Activated T-cell treated with anti-CD3 and anti-CD28 coated beads, Interleukin-2, amount 50 U/mL, for 48 hours (primary cell): ENCODE results near the gene SLC34A3.

Source experiments
- DNase-seq, 2 experiments: peaks; one replicate each; pipeline ENCODE4 v3.0.0-alpha.2; 2020

Gene SLC34A3

DNA sequence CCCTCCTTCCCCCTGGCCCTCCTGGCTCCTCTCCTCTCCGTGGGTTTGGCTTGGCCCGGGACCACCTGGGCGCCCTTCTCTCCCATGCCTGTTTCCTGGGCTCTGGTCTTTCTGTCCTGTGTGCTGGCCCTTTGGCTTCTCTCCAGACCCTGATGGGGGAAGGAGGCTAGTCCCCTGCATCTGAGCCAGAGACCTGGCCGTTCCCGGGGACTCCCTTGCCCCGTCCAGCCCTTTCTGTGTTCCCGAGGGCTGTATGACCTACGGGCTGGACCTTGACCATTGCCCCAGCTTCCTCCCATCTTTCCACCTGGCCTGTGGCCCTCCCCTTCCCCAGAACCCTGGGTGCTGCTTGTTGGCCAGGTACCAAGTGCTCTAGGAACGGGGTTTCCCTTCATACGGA lies 32.8 kb downstream of the SLC34A3 start:
- DNase-seq, result no peak

DNA sequence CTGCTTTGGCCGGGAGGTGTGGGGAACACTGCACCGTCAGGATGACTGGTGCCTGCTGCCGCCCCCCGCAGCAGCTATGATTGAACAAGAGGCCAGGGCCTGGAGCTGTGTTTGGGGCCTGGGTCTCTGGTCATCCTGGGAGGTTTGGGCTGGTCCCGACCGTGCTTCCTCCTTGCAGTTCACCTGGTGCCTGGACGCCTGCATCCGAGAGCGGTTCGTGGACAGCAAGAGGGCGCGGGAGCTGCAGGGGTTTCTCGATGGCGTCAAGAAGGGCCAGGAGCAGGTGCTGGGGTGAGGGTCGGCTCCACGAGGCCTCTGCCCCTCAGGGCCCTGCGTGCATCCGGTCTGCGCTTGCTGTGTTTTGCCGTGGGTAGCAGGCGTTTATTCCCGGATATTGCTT lies 33.4 kb downstream of the SLC34A3 start:
- no peak for DNase-seq

DNA sequence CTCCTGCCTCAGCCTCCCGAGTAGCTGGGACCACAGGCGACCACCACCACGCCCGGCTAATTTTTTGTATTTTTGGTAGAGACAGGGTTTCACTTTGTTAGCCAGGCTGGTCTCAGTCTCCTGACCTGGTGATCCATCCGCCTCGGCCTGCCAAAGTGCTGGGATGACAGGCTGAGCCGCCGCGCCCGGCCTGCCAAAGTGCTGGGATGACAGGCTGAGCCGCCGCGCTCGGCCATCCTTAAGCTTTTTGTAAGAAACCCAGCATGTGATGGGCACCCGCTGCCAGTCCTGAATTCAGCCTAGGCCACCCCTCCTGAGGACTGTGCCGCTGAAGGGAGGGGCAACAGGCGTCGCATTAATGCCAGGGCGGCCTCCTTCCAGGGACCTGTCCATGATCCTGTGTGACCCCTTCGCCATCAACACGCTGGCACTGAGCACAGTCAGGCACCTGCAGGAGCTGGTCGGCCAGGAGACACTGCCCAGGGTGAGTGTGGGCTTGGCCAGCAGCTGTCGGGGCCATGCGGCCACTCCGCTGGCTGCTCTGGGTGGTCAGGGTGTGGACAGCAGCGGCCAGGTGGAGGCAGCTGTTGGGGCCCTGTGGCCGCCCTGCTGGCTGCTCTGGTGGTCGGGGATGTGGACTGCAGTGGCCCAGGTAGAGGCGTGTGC lies 34.9 kb downstream of the SLC34A3 start:
- no peak for DNase-seq

DNA sequence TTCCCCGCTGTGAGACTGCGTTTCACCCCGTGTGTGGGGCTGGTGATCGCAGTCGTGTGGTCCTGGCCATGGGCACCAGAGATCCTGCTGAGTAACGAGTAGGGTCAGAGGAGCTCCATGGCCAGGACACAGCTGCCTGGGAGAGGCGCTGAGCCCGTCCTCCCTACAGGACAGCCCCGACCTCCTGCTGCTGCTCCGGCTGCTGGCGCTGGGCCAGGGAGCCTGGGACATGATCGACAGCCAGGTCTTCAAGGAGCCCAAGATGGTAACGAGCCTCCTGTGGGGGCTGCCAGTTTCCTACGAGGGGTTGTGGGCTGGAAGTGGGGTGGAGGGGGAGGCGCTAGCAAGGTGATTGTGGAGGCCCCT lies 35.4 kb downstream of the SLC34A3 start:
- no peak for DNase-seq

DNA sequence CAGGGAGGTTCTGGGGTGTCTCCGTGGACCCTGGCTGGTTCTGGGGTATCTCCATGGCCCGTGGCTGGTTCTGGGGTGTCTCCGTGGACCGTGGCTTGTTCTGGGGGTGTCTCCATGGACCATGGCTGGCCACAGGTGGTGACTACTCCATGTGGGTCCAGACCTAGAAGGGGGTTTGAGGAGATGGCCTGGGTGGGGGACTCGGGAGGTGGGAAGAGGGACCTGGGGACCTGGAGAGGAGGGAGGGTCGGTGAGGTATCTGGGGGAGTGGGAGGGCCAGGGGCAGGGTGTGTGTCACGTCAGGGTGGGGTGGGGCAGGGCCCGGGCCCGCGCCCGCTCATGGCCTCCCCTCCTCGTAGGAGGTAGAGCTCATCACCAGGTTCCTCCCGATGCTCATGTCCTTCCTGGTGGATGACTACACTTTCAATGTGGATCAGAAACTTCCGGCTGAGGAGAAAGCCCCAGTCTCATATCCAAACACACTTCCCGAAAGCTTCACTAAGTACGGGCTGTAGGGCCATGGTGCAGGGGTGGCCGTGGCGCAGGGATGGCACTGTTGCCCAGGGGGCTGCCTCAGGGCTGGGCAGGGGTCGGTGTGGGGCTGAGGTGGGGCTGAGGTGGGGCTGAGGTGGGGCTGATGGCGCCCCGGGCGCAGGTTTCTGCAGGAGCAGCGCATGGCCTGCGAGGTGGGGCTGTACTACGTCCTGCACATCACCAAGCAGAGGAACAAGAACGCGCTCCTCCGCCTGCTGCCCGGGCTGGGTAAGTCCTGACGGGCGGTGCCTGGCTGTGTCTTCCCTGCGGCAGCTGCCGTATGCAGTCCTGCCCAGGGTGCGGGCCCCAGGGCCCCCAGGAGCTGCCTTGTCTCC lies 36.1 kb downstream of the SLC34A3 start:
- no peak for DNase-seq

DNA sequence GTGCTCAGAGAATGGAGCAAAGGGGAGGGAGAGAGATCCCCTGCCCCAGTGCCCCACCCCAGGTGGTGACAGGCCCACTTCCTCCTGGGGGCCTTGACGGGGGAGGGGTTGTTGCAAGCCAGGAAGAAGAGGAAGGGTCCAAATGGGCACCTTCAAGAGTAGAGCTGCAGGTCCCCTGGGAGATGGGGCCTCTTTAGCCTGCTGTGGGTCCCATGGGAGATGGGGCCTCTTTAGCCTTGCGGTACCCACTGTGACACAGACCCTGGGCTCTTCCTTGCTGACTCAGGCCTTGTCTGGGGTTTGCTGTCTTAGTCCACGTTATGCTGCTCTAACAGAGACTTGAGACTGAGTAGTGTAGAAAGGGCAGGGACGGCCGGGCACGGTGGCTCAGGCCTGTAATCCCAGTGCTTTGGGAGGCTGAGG lies 37.2 kb downstream of the SLC34A3 start:
- no peak for DNase-seq

DNA sequence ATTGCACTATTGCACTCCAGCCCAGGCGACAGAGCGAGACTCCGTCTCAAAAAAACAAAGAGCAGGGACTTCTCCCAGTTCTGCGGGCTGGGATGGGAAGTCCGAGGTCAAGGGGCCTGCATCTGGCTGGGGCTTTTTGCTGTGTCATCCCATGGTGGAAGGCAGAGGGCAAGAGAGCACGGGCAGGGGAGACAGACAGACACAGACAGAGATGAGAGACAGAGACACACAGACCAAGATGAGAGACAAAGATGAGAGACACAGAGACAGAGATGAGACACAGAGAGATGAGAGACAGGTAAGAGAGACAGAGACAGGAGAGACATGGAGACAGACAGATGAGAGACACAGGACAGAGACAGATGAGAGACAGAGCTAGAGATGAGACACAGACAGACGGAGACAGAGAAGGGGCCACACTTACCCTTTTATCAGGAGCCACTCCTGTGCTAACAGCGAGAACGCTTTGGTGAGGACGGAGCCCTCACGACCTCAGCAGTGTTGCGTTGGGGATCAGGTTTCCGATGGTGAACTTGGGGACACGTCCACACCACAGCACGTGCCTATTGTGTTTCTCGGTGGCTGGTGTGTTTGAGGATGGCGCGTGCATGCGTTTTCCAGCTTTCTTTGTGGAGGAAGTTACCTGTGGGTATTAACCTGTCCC lies 38.0 kb downstream of the SLC34A3 start:
- no peak for DNase-seq

DNA sequence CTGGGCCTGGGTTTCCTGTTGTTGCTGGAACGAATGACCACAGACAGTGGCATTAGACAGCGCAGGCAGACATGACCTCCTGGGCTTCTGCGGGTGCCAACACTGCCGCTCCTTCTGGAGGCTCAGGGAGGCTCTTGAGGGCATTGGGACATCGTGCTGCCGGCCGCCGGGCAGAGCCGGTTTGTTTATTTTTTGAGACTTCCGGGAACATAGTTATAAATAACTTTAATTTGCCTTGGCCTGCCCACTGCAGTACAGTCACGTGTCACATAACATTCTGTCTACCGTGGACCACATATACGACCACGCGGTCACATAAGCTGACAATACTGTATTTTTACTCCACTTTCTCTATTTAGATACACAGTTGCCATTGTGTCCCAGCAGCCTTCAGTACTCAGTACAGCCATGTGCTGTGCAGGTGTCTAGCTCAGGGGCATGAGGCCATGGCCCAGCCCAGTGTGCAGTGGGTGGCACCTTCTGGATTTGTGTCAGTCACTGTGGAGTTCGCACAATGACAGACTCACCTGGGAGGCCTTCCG lies 38.6 kb downstream of the SLC34A3 start:
- no peak for DNase-seq

DNA sequence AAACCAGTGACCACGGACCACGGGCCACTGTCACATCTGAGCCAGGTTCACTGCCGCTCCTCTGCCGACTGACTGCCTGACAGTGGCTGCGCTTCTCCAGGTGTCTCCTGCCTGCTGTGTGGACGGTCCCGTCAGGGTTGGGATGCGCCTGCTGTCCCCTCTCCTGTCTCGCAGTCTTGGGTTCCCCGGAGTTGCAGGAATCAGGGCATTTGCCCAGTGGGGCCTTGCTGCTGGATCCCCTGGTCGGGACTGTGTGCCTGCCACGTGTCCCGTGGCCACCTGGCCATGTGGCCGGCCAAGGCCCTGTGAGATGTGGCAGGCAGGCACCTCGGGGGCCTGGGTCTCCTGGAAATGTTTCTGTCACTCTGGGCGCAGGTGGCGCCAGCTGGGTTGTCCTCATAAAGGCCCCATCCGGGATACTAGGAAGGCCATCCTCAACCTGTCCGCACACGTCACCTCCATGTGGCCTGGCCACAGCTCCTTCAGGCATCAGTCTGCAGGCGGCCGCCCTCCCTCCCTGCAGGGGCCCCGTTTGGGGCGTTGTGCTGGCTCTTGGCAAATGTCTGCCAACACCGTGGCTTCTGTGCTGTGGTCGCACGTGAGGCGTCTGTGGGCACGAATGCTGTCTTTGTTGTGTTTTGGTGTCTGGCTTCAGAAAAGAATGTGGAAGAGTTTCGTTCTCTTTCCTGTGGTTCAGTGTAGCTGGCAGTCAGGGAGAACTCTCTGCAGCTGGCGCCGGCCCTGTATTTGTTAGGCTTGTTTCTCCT lies 40.4 kb downstream of the SLC34A3 start:
- peak in 1 of 2 experiments; percentile 47 for DNase-seq

DNA sequence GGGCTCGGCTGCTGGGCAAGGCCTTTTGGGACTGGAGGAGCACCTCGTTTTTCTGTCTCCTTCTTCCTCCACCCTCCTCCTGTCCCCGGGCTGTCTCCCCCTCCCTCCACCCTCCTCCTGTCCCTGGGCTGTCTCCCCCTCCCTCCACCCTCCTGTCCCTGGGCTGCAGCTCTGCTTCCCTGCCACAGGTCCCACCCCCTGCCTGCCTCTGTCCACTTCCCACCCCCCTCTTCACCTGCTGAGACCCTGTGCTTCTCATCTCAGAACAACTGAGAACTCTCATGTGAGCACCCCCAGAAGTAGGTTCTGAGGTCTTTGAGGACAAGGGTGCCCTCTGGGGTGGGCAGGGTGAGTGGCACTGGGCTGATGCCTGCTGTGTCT lies 41.0 kb downstream of the SLC34A3 start:
- no peak for DNase-seq

DNA sequence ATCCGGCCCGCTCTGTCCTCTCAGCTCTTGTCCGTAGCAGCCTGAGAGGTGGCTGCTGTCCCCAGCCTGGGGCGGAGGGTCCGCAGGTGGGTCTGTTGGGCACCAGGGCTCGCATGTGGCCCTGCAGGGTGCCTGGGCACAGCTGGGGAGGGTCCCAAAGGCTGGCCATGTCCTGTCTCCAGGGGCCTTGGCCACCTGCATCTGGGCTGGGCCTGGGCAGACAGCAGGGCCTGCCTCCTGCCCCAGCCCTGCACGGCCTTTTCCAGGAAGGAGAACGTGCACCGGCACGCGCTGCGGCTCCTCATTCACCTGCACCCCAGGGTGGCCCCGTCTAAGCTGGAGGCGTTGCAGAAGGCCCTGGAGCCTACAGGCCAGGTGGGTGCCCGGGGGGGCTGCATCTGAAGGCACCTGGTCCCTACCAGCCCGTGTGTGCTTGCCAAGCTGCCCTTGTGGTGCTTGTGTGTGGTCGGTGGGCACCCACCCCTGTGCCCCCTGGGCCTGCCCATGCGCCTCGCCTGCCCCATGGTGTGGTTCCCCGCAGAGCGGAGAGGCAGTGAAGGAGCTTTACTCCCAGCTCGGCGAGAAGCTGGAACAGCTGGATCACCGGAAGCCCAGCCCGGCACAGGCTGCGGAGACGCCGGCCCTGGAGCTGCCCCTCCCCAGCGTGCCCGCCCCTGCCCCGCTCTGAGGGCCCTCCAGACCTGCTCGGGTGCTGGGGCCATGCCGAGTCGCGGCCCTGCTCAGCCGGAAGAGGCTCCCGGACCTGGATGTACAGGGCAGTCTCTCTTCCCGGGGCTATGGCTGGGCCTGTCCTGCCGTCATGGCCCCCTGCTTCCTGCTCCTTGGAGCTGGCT lies 41.8 kb downstream of the SLC34A3 start:
- DNase-seq, result no peak

DNA sequence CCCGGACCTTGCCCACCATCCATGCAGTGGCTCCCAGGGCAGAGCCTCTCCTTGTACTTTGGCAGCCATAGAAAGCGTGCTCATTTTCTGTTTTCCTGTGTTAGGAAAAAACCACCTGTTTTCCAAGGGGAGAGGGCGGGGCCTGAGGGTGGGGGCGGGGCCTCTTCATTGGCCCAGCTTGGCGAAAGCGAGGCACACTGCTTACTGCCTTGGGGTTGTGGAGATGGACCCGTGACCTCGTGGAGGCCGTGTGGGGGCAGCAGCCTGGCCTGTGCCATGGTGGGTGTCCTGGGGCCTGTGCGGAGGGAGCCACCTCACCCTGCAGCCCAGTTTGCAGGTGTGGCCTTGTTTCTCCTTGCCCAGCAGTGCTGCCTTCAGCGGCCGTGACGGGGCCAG lies 42.4 kb downstream of the SLC34A3 start:
- no peak for DNase-seq

DNA sequence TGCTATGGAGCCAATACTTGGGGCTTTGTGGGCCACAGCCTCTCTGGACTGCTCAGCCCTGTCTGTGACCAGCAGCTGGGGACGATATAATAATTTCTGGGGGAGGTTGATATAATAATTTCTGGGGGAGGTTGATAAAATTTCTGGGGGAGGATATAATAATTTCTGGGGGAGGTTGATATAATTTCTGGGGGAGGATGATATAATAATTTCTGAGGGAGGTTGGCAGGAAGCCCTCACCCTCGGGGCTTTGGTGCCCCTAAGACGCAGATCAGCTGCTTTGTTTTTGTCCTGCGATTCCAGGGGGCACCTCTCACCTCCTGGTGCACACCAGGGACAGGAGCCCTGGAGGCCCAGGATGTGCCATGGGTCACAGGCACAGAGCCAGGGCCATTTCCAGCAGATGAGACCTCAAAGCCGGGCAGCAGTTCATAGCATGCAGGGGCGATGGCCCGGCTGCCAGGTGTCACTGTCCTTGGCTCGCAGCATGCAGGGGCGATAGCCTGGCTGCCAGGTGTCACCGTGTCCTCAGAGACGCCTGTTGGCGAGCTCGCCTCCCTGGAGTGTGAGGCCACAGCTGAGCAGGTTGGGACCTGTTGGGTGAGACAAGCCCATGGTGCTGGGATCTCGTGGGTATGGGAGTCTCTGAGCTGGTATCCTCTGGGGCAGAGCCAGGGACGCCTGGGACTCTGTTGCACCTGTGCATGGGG lies 43.1 kb downstream of the SLC34A3 start:
- no peak for DNase-seq

DNA sequence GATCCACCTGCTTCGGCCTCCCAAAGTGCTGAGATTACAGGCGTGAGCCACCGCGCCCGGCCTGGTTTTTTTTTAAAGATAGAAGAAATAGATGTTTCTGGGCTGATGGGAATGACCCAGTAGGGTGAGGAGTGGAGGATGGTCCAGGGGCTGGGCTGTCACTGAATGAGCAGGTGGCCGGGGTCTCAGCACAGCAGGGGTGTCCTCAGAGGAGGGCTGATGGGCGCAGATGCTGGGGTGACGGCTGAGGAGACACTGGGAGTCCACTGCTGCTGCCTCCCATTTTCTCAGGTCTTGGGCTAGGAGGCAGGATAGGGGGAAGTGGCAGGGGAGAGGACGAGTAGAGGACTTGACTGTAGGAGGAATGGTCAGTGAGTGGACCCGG lies 44.5 kb downstream of the SLC34A3 start:
- DNase-seq, result no peak

DNA sequence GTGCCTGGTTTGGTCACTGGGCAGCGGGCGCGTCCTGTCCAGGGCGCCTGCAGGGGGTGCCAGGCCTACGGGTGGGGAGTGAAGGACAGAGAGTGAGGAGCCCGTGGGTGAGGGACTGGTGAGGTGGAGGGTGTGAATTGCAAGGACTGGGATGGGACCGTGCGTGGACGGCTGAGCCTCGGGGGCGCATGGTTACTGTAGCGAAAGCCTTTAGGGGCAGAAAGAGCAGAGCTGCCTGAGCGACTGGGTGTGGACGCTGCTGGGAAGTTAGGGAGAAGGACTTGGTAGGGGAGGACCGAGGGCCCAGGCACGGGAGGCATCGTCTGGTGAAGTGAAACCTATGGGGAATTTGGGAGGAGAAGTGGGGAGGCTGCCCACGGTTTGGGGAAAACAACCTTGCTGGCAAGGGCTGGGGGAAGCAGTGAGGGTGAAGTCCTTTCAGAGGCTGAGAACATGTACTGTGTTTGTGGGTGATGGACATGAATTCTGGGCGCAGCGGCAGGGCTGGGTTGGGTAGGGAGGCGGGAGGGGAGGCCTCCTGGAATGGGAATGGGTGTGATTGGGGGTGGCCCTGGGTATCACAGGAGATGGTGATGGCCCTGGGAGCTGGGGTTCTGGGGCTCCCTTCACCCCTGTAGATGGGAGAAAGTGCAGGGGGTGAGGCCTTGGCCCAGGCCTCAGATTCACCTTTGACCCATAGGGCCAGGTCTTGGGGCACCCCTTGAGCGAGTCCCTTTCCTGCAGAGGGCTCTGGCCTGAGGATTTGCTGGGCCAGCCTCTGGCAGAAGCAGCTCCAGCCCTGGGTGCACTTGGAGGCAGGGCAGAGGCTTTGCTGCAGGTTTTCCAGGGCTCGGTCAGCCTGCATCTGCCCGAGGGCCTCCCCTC lies 45.1 kb downstream of the SLC34A3 start:
- DNase-seq, result peak in 1 of 2 experiments; percentile 26

DNA sequence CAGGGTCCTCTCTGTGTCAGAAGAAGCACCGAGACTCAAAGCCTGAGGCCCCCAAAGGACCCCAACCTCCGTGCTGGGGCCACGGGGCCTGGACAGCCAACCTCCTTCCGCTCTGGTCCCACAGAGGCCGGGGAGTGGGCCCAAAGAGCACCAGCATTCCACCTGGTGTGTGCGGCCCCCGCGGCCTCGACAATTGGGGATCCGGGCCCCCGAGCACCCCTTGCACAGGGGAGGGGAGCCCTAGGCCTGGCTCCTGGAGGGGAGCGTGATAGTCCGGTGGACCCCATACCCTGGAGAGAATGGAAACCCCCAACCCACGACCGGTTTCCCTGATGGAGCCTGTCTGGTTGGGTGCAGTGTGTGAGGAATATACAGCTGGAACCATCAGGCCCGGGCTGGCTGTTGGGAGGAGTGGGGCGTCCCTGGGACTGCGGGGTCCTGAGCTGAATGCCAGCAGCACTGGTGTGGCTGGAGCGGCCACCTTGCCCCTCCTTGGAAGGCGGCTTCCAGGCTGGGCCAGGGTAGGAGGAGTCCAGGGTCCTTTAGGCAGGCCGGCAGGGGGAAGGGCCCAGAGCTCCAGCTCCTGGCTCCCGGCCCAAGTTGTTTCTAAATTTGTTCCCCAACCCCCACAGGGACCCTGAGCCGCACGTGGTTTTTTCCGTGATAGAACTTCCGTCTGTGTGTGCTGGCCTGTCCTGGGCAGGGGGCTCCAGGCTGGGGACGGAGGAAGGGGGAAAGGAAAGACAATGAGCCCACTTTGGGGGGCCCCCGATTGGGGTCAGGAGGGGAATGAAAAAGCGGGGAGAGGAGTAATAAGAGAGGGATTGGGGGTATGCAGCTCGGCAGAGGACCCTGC lies 46.0 kb downstream of the SLC34A3 start:
- peak in 1 of 2 experiments; percentile 25 for DNase-seq

DNA sequence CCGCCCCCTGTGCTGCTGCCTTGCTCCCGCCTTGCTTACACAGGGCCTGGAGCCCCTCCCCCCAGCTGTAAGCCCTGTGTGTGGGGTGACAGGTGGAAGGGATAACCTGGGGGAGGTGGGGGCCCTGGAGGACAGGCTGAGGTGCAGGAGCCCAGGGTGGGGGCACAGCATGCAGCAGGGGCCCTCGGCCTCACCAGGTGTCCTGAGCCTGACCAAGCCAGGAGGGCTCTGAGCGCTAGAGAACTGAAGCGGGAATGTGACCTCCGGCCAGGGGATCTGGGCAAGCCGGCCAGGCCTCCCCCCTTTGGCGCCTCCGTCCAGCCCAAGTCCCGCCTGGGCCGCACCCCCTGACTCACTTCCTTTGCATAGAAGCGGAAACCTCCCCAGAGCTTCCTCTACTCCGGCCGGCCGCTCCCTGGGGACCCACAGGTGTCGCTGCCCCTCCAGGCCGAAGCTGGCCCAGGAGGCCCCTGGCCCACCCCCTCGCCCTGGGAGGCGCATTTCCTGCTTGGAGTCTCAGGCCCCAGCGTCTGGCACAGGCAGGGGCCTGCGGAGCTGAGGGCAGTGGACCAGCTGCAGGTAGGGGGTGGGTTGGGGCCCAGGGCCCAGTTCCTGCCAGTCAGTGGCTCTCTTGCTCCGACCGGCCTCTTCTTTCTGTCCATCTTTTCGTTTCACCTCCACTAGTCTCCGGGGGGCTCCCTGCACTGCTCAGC lies 46.8 kb downstream of the SLC34A3 start, which contains the start of gene TOR4A:
TSS of gene TOR4A (plus strand) at position 398 of the 713 bp plus-strand sequence. CDS start 964 bp downstream, outside the sequence.
- DNase-seq, result peak; percentile 65 to 72

DNA sequence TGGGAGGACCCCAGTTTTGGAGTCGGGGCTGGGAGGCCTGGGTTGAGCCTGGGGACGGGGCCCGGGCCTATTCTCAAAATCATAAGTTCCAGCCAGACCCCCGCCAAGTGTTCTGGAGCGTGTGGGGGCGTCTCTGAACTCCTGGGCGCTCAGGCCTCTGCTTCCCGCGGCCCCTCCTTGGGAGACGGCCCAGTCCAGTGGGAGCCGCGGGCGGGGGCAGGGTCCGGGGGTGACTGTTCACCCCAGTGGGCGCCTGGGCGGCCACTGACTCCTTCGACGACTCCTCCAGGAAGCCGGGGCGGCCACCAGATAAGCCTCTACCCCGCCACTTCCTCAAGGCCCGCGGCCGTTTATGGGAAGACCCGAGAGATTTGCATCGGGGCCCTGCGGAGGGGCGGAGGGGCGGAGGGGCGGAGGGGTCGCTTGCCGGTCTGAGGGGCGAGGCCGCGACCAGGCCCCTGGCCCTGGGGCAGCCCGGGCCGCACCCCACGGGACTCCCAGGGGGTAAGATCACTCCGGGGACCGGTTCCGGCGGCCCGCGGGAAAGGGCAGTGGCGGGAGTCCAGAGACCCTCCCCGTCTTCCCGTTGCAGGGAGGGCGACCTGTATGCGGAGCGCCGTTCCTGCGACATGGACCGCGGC lies 47.5 kb downstream of the SLC34A3 start:
- no peak for DNase-seq
